ENCODE results near the gene MSI2.

Gene MSI2

DNA sequence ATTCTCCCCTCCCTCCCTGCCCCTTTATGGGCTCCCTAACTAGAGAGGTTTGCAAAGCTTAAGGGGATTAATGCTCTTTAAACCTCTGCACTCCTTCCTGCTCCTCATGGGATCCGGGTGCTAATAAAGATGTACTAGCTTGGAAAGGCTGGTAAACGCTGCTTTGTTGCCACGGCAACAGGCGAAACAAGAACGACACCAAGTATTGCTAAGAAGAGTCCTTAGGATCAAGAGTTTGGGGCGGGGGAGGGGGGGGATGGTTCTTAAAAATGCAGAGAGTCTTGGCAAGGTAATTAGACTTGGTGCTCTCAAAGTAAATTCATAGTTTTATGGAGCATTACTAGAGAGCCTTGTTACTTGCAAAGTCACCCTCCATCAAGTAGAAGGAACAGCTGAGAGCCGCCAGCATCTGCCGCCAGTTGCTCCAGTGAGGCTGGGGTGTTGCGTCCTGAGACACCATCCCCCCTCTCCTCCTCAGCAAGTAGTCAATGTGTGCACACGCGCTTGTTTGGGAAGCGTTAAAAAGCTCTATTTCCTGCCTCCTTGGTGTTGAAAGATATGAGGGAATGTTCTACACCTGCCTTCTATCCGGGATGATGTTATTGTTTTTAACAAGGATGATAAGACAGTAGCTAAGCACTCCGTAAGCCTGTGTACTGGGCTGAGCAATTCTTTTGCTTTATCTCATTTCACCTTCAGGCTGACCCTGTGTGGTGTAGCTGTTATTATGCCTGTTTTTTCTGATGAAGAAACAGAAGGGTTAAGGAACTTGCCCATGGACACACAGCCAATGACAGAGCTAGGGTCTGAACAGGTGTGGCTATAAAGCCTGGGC lies 297.9 kb downstream of the MSI2 start:
- peak; percentile 83 for DNase-seq (ENCODE audit: low read depth, low spot score)

DNA sequence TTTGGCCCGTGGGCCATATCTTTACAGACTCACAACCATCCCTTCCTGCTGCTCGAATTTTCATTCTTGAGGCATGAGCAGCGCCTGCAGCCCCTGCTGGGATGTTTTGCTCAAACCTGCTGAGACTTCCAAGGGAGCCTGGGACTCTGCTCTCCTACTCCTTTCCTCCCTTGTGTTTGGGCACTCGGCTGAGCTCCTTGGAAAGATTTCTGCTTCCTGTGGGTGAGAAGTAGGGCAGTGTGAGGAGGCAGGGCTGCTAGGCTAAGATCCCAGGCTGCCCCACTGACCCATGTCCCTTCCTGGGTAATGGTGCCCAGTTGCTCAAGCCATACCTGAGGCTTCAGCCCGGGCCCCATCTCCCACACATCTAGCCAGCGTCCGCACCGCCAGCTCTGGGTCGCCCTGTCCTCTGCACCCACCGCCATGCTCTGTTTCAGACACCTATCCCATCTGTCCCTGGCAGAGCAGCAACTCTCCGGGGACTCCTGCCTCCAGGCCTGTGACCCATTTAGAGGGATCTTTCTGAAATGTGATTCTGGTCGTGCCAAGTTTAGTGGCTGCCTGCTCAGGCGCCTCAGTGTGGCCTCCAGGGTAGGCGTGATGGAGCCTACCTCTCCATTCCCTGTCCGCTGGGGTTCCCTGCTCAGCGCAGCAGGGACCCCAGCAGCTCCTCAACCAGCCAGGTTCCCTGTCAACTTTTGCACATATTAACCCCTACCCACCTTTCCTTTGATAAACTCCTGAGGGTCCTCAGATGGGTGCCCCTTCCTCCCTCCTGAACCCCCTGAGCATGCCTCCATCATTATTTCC lies 298.7 kb downstream of the MSI2 start:
- DNase-seq (ENCODE audit: low read depth, low spot score) = no peak

DNA sequence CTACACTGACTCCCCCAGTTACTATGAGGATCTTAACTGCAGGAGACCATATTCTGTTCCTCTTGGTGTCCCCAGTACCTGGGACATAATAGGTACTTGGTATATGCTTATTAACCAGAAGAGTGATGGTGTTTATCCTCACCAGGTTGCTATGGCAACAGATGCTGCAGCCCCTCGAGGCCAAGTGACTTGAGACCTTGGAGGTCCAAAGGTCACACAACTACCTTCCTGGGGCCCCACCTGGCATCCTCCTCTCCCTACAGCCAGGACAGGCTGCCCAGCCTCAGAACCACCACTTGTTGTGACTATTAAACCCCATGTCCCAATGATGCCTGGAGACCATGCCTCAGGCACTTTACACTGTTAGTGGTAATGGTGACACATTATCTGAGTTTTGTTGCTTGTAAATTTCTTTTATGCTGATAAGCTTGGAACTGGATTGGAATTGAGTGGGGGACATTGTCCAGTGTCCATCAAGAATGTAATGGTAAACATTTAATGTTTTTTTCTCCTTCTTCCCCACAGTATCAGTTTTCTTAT lies 299.4 kb downstream of the MSI2 start:
- no peak for DNase-seq (ENCODE audit: low read depth, low spot score)

DNA sequence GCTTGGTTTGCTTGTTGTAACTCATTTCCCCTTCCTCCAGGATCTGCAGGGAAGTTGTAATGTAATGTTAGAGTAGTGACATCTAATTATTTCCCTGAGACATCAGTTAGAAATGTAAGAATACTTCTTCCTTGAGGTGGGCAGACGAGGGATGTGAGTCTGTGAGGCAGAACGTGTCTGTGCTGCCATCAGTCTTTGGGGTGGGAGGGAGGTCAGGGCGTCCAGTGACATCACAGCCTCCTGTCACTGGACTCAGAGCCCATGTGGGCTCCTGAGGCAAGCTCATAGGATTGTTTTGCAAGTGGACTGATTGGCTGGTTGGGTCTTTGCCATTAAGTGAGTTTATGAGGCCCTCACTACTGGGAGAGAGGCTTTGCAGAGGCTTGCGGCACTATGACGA lies 300.0 kb downstream of the MSI2 start:
- no peak for DNase-seq (ENCODE audit: low read depth, low spot score)

DNA sequence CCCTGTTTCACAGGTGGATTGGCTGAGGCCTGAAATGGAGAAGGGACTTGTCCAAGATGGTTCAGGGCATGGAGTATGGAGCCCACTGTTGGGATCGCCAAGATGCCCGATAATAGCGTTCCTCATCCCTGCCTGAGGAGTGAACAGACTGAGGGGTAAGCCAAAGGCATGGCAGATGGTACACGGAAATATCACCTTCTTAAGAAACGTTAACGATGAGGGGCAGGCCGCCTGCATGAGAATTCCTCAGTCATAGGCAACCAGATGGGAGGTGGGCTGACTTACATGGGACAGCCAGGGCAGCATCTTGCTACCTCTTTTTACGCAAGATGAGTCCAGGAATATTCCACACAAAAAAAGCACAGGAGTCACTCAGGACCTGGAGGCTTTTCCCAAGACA lies 300.7 kb downstream of the MSI2 start:
- DNase-seq (ENCODE audit: low read depth, low spot score) = no peak

DNA sequence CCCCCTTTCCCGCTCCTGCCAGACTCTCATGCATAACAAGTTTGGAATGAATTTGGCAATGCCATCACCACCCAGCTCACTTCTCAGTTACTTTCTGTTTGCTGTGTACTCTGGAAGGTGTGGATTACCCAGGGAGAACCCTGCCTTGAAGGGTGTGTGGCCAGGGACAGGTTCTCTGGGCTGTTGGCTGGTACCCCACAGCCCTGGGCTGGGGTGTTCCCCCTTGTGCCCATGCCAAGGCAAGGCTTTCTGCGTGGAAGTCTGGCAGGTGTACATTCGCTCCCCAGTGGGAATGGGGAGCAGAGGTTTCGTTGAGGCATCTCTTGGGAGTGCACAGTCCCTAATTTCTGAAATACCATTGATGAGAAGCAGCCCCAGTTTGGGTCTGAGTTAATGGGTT lies 301.1 kb downstream of the MSI2 start:
- no peak for DNase-seq (ENCODE audit: low read depth, low spot score)

DNA sequence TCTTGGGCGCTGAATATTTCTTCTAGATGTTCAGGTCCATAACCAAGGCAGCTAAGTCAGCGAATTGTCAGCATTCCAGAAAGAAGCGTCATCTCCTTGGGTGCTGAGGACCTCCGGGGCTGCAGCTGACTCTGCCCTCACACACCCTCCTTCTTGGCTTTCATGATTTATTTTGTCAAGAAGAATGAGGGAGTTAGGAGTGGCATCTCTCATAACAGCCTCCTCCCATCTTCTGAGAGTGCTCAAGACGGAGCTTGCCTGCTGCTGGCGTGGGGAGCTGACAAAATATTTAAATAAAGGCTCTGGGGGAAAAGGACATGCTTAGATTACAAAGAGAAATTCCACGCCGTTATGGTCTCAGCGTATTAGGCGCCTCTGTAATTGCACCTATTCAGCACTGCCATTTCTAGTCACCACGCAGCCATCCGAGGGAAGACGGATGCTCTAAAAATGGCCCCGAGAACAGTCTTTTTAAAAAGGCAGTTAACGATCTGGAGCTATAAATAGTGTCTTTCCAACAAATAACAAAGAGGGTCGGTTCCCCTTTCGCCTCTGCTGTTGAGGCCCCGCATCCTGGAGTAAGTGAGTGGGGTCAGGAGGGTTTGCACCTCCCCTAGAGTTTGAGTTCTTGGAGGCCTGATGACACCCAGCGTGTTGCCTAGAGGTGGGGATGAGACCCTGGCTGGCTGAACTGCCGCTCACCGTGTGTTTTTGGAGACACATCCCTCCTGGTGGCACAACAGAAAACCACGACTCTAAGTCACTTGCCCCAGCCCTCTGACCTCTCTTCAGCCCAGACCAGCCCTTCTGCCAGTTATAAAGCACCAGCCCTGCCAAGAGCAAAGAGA lies 301.7 kb downstream of the MSI2 start:
- peak; percentile 90 for DNase-seq (ENCODE audit: low read depth, low spot score)

DNA sequence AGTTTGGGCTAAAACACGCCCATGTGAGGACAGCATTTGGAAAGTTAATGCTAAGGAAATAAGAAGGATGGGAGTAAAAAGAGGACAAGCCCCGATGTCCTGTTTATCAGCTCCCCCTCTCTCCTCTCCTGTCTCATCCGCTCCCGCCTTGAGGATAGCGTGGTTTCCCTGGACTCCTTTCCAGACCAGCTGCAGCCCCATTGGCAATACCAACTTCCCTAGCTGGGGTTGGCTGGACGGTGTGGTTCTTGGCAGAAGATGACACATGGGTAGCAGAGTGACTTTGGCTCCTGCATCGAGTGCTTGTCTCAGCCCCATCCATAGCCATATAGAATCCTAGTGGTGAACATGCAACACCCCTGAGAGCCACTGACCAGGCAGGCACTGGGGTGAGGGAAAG lies 302.9 kb downstream of the MSI2 start:
- no peak for DNase-seq (ENCODE audit: low read depth, low spot score)

DNA sequence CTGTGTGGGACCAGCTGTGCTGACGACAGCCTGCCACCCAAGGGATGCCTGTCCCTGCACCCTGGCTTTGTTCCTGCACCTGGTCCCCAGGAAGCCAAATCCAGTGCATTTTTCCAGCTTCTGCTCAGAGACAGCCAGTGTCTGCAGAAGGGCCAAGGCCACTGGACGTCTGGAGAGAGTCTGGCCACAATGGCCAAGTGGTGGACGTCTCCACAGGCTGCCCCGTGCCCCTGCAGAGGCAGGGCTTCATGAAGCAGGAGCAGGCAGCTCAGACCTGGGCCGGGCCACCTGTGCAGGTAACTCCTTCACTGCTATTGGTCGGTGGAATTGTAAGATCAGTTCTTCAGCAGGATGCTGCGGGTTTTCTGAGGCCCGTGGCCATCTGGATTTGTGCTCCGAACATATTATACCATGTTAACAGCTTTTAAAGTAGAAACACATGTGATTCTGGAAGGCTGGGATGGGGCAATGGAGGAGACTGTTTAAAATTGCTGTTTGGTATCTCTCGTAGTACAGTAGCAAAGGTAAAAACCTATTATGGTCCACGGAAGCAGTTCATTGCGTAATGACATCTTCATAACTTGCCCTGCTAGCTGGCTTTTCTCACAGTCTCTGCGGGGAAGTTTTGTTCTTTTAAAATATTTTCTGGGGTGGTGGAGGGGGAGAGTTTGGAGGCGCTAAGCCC lies 303.5 kb downstream of the MSI2 start:
- DNase-seq (ENCODE audit: low read depth, low spot score) = no peak

DNA sequence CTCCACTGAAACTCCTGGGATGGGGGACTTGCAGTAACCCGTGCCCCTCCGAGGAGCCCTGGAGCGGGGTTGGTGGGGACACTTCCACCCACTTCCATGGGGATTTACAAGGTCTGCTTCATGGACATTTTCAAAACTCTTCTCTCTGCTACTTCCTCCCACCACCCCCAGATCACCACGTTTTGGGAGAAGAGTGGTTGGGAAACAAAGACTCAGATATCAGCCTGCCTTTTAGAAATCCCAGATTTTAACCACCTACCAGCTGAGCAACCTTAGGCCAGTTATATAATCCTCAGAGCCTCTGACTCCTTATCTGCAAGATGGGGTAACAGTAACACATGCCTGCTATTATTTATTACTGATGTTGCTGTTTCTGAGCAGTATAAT lies 304.0 kb downstream of the MSI2 start:
- no peak for DNase-seq (ENCODE audit: low read depth, low spot score)

DNA sequence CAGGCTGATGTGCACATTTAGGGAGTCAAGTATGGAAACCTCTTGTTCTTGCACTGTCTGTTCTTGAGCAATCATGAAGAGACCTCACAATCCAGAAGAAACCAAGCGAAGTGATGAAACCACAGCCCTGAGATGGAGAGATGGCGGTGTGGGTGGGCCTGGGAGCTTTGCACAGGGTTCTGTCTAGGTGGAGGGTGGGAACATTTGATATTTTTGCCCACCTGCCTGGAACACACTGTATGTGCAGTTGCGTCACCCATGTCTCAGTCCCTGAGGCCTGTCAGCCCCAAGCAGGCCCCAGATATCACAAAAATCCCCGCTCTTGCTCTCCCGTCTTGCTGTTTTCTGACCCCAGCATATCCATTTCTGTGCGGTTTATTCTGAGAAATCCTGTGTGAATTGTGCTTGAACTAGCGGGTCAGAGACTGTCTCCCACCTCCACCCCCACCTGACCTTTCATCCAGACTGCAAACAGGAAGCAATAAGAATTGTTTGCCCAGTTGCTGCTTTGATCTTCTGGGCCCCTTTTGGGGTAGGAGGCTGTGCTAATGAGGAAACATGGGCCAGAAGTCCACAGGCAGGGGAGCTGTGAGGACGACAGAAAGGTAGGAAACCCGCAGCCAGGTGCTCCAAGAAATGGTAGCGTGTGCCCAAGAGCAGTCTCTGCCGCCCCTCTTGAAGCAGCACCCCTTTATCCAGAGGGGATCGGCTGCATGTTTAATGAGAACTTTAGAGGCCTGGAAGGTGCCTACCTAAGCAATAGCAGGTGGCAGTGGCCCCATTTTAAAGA lies 304.9 kb downstream of the MSI2 start:
- DNase-seq (ENCODE audit: low read depth, low spot score) = no peak

DNA sequence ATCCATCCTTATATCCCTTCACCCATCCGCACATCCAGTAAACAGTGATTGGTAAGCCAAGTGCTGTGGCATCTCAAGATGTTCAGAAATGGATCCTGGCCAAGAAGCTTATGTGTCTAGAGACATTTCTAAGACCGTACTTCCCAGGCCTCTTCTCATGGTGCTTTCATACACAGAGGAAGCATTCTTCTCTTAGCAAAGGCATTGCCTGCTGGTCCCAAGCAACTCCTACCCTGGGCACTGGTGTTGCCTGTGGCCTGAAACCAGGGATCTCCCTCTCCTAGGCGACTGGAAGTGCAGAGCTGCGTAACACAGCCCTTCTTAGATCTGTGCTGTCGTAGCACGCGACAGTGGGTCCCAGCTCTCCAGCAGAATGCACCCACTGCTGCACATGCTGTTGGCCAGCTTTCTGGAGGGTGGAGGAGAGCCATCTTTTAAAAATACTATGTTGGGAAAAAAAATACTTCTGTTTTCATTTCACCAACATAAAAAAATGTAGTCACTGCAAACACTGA lies 305.9 kb downstream of the MSI2 start:
- no peak for DNase-seq (ENCODE audit: low read depth, low spot score)

DNA sequence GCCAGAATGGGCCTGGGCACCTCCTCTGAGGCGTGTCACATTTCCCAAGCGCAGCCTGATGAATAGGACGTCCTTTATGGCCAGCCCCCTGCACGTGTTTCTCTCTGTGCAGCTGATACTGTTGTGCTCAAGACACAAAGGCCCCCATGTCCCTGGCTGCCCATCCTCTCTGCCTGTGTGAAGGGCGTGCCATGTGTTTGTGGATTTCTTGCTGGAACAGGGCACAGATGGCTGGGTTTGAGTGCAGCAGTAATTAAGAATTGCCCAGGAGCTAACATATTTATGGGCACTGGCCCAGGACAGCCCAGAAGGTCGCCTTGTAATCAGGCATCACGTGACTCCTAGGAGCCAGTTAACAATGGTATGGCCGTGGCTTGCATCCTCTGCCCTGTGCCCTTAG lies 307.6 kb downstream of the MSI2 start:
- DNase-seq (ENCODE audit: low read depth, low spot score) = no peak

DNA sequence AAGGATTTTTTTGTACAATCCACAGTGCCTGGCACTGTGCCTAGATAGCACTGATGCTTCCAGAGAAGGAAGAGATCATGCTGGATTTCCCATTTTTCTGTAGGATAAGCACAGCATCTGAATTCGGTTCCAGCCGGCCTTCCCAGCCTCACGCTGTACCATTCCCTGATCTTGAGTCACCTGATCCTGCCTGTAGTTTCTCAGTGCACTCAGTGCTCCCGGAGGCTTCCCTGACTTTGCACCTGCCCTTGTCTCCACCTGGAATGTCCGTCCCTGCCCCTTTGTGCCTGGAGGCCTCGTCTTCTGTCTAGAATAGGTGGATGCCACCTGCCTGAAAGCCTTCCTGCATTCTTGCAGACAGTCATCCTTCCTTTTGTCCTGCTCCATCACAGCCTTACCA lies 308.9 kb downstream of the MSI2 start:
- no peak for DNase-seq (ENCODE audit: low read depth, low spot score)

DNA sequence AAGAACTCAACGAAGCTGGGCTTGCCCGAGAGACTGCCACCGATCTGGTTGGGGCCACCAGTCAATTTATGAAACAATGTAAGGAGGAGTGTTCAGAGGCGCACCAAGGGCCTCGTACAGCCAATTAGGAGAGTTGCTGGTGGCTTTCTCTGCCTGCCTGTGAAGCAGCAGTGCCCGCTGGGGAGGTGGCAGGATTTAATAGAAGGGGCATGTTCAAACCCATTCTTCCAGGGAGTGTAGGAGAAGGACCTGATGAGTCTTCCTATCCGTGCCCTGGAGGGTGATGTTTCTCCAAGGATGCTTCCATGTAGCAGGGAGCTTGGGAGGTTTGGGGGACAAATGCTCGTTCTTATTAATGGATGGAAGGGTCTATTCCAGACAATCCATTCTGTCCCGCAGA lies 310.4 kb downstream of the MSI2 start:
- no peak for DNase-seq (ENCODE audit: low read depth, low spot score)

DNA sequence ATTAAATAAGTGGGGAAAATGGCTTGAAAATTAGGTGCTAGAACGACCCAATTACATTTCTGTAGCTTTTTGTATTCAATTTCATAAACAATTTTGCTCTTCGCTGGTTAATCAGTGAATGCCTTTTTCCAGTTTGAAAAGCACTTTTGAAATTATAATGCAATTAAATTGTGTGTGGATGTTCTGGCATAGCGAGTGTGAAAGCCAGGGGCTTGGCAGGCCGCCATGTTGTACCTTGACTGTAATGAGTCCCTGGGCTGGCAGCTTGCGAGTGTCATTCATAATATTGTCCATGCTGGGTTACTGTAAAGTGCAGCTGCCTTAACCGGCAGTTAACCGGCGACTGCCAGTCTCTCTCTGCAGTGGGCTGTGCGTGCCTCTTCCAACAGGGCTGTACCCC lies 310.9 kb downstream of the MSI2 start:
- DNase-seq (ENCODE audit: low read depth, low spot score) = peak; percentile 25

DNA sequence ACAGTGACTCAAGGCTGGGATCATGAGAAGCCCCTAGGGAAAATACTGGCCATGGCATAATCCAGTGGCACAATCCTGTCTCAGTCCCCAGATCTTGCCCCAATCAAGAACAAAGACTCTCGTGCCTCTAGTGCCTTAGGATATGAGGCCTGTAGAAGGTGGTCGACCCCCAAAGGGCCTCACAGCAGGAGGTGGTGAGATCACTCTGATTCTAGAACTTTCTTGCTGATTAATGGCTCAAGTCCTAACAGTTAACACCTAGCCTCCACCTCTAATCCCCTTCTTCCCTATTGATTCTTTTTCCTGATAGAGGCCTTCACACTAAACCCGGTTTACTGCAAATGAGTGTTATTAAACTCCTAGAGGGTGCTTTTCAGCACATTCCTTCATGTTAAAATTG lies 312.0 kb downstream of the MSI2 start:
- no peak for DNase-seq (ENCODE audit: low read depth, low spot score)

DNA sequence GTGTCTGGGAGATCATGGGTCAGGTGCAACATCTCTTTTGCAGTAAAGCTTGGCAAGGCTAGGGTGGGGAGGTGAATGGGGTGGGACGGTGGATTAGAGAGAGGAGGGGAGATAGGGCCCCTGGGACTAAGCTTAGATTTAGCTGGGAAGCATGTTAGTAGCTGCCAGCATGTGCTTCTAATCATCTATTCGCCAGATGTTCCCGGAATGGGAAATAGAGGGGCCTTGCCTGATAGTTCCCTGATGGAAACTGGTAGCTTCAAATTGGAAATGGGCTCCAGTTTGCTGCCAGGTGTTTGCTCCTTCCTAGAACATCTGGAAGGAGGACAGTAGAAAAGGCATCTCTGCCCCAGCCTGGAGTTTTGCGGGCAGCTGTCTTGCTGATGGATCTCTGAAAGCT lies 312.7 kb downstream of the MSI2 start:
- DNase-seq (ENCODE audit: low read depth, low spot score) = no peak

DNA sequence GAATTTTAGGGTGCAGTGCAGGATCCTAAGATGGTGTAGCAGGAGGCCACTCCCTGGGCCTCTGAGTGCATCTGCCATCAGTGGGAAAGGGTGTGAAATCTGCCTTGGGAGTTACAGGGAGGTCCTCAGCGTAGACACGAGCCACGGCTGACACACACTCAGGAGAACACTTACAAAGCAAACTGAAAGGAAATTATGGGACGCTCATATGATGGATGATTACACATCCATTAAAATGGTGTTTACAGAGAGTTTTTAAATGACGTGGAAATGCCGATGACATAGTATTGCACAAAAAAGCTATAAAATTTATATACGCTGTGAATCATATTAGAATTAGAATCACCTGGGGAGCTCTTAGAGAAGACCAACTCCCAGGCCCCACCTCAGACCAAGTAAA lies 313.5 kb downstream of the MSI2 start:
- no peak for DNase-seq (ENCODE audit: low read depth, low spot score)

DNA sequence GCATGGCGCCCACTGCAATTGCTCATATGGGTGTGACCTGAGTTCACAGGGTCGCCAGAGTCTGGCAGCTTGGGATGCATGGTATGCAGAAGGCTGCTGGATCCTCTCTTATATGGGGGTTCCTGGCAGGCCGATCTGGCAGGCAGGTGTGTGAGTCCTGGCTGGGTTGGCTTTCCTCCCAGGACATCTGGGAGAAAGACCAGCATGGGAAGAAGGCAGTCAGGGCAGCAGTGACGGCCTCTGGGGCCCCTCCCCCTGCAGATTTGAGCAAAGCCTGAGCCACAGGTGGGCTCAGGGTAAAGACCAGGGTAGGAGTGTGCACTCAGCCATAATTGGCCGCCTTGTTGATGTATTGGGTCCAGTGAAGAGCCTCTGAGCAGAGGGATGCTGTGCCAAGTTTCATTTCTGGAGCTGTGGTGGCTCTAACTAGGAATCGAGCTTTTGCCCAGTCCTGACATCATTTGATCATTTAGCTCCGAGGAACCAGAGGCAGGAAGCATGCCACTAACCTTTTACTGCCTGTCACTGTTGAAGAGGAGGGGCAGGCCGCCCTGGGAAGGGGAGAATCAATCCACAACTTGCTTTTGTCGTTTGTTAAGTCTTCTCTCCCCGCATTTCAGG lies 314.5 kb downstream of the MSI2 start:
- peak; percentile 60 for DNase-seq (ENCODE audit: low read depth, low spot score)
